ENCODE data around the gene RMRP.

Gene RMRP

GRCh38 chr9:35686222-35687203, 28.7 kb upstream of the RMRP start:
- no peak for DNase-seq

- no peak for DNase-seq
These were observed 27.7 kb upstream of the RMRP start for GRCh38 chr9:35685506-35685905.

- DNase-seq = no peak
These were observed 27.1 kb upstream of the RMRP start for GRCh38 chr9:35684921-35685320.

GRCh38 chr9:35683323-35683722, 25.5 kb upstream of the RMRP start:
- no peak for DNase-seq

GRCh38 chr9:35682520-35683315, 24.9 kb upstream of the RMRP start:
- DNase-seq = no peak

- no peak for DNase-seq
These were observed 24.2 kb upstream of the RMRP start for GRCh38 chr9:35682051-35682450.

- DNase-seq = no peak
These were observed 23.7 kb upstream of the RMRP start for GRCh38 chr9:35681341-35682002.

GRCh38 chr9:35680331-35681105, 22.7 kb upstream of the RMRP start:
- no peak for DNase-seq

- DNase-seq = no peak
These were observed 22.0 kb upstream of the RMRP start for GRCh38 chr9:35679766-35680330.

GRCh38 chr9:35679091-35679490, 21.3 kb upstream of the RMRP start:
- DNase-seq = no peak

GRCh38 chr9:35675732-35676392, 18.0 kb upstream of the RMRP start:
- no peak for DNase-seq

- no peak for DNase-seq
These were observed 17.4 kb upstream of the RMRP start for GRCh38 chr9:35675204-35675603.

GRCh38 chr9:35674025-35674361, 16.2 kb upstream of the RMRP start:
- DNase-seq = no peak

- peak; percentile 95 for DNase-seq
These were observed 15.6 kb upstream of the RMRP start, which contains the start of gene CA9 for GRCh38 chr9:35673132-35674024. Gene CA9 (plus strand): TSS chr9:35673928. CDS start chr9:35673960, 32 bp downstream.

- no peak for DNase-seq
These were observed 11.7 kb upstream of the RMRP start for GRCh38 chr9:35669331-35670145.

- no peak for DNase-seq
These were observed 10.1 kb upstream of the RMRP start for GRCh38 chr9:35667939-35668338.

GRCh38 chr9:35666549-35666948, 8.7 kb upstream of the RMRP start:
- DNase-seq = no peak

- no peak for DNase-seq
These were observed 8.2 kb upstream of the RMRP start for GRCh38 chr9:35666045-35666444.

GRCh38 chr9:35665471-35665818, 7.6 kb upstream of the RMRP start:
- DNase-seq = no peak

Measured in NCI-H1105 treated with DMSO at 0.1 percent for 48 hours (cell line).